Adipose tissue (tissue), 3 donors: ENCODE results near the gene ACVR1. TPM values are rescaled to one million over a fixed set of nuclear protein-coding genes. Genes with fewer than 3 reads are reported as not detected.

Source experiments
- H3K27ac ChIP-seq: one replicate; pipeline ENCODE4 v1.5.1; 2013; ENCODE audit warnings: low read depth, low read length
- WGBS, 3 donors: extraction: QIAGEN DNeasy Blood & Tissue Kit; methylation state at CpG; one replicate each; pipeline ENCODE4 v1.1.7; 2013; 5-methylcytosine and 5-hydroxymethylcytosine counted together
- polyA plus RNA-seq, 3 donors: library from polyadenylated mRNA; stranded (reverse); fragments of 200-250 nt; gene quantifications; one replicate each; pipeline ENCODE4 v1.2.3, GENCODE V29; 2013
- donor health status: healthy with polysubstance abuse.
- donor health status: Bipolar disorder and iron deficiency.
- donor health status: healthy.

ACVR1 gene
- polyA plus RNA-seq, 3 donors: 7.7 to 19.4 (median 11.6) TPM

- WGBS, 3 donors: 71 to 88% (median 88%) methylated on average over 6 of the region's 6 CpGs
Measured at GRCh38 chr2:157751462-157752058, 124.6 kb downstream of the ACVR1 start.

GRCh38 chr2:157749684-157750083, 126.4 kb downstream of the ACVR1 start:
- WGBS, 3 donors: 97 to 99% (median 98%) methylated on average over 6 of the region's 6 CpGs
- H3K27ac ChIP-seq: no peak overlapping the region

More at GRCh38 chr2:157751462-157752058, 124.6 kb downstream of the ACVR1 start:
- H3K27ac ChIP-seq: no peak overlapping the region

GRCh38 chr2:157748371-157749142, 127.6 kb downstream of the ACVR1 start:
- 55 to 67% (median 61%) methylated on average over 3 of the region's 3 CpGs for WGBS, 3 donors

GRCh38 chr2:157747695-157748370, 128.3 kb downstream of the ACVR1 start:
- H3K27ac ChIP-seq: no peak overlapping the region
- WGBS, 3 donors: 64 to 65% (median 64%) methylated on average over 3 of the region's 3 CpGs

More at GRCh38 chr2:157748371-157749142, 127.6 kb downstream of the ACVR1 start:
- no peak overlapping the region for H3K27ac ChIP-seq

GRCh38 chr2:157747280-157747679, 128.8 kb downstream of the ACVR1 start:
- no peak overlapping the region for H3K27ac ChIP-seq
- WGBS, 3 donors: 81 to 94% (median 87%) methylated on average over 3 of the region's 3 CpGs

- H3K27ac ChIP-seq: no peak overlapping the region
- 89 to 94% (median 92%) methylated on average over 12 of the region's 12 CpGs for WGBS, 3 donors
Measured at GRCh38 chr2:157746234-157746950, 129.7 kb downstream of the ACVR1 start.

- 94 to 99% (median 97%) methylated on average over 6 of the region's 6 CpGs for WGBS, 3 donors
- no peak overlapping the region for H3K27ac ChIP-seq
Measured at GRCh38 chr2:157744571-157745076, 131.5 kb downstream of the ACVR1 start.

GRCh38 chr2:157743051-157743450, 133.1 kb downstream of the ACVR1 start:
- 92 to 97% (median 94%) methylated on average over 2 of the region's 2 CpGs for WGBS, 3 donors
- no peak overlapping the region for H3K27ac ChIP-seq

GRCh38 chr2:157741819-157742484, 134.2 kb downstream of the ACVR1 start:
- H3K27ac ChIP-seq: no peak overlapping the region
- WGBS, 3 donors: 90 to 99% (median 92%) methylated on average over 14 of the region's 14 CpGs

- 73 to 87% (median 77%) methylated on average over 2 of the region's 2 CpGs for WGBS, 3 donors
- no peak overlapping the region for H3K27ac ChIP-seq
Measured at GRCh38 chr2:157737656-157738055, 138.5 kb downstream of the ACVR1 start.

- WGBS, 3 donors: 85 to 90% (median 88%) methylated on average over 1 of the region's 1 CpG
- no peak overlapping the region for H3K27ac ChIP-seq
Measured at GRCh38 chr2:157735532-157735931, 140.6 kb downstream of the ACVR1 start.

- WGBS, 3 donors: 78 to 84% (median 81%) methylated on average over 2 of the region's 2 CpGs
- no peak overlapping the region for H3K27ac ChIP-seq
Measured at GRCh38 chr2:157733263-157733662, 142.9 kb downstream of the ACVR1 start.

GRCh38 chr2:157732596-157732995, 143.5 kb downstream of the ACVR1 start:
- WGBS, 3 donors: 65 to 91% (median 72%) methylated on average over 3 of the region's 3 CpGs
- H3K27ac ChIP-seq: no peak overlapping the region

- 96 to 100% (median 97%) methylated on average over 1 of the region's 1 CpG for WGBS, 3 donors
- no peak overlapping the region for H3K27ac ChIP-seq
Measured at GRCh38 chr2:157727693-157728092, 148.4 kb downstream of the ACVR1 start.

- no peak overlapping the region for H3K27ac ChIP-seq
- 83 to 90% (median 83%) methylated on average over 1 of the region's 1 CpG for WGBS, 3 donors
Measured at GRCh38 chr2:157726946-157727345, 149.2 kb downstream of the ACVR1 start.

- WGBS, 3 donors: 75 to 90% (median 78%) methylated on average over 1 of the region's 1 CpG
- no peak overlapping the region for H3K27ac ChIP-seq
Measured at GRCh38 chr2:157725846-157726245, 150.3 kb downstream of the ACVR1 start.

- WGBS, 3 donors: 95 to 100% (median 96%) methylated on average over 3 of the region's 3 CpGs
- H3K27ac ChIP-seq: no peak overlapping the region
Measured at GRCh38 chr2:157722580-157723234, 153.4 kb downstream of the ACVR1 start.
